Islet precursor cell (in vitro differentiated cells): Measurements from ENCODE around the gene DHRS7.

ENCODE experiments used
- DNase-seq: peaks from one replicate; pipeline ENCODE4 v3.0.0-alpha.2; 2018

Gene DHRS7, protein sequence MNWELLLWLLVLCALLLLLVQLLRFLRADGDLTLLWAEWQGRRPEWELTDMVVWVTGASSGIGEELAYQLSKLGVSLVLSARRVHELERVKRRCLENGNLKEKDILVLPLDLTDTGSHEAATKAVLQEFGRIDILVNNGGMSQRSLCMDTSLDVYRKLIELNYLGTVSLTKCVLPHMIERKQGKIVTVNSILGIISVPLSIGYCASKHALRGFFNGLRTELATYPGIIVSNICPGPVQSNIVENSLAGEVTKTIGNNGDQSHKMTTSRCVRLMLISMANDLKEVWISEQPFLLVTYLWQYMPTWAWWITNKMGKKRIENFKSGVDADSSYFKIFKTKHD

DNA sequence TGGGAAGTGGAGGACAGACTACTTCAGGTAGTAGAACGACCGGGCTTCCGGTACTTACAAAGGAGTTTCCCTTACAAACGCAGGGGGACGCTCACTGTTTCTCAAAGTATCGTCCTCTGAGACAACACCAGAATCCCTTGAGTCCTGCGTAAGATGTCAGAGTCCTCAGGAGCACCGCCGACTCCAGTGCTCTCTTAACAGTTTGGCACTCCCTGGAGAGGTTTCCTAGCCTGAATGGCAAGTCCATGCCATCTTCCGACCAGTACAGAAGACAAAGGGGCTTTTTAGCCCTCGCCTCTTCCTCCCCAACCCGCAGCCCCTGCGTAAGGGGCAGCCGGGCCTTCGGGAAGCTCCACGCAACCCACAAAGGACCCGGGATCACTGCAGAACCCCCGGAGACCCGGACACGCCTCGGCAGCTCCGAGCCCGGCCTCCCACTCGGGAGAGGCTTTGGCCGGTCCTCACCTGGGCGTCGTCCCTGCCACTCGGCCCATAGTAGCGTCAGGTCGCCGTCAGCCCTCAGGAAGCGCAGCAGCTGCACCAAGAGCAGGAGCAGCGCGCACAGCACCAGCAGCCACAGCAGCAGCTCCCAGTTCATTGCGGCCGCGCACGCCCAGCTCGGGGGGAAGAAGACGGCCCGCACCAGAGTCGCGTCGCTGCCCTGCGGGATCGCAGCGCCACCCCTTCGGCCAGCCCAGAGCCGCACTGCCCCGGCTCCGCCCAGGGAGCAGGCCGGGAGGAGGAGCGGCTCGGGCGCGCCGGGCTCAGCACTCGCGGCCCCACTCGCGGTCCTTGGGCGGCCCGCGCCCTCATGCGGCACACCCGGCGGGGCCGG lies at the start of gene DHRS7:
TSS of gene DHRS7 (minus strand) at position 687 of the 835 bp plus-strand sequence. CDS start at position 598, 89 bp downstream.
- DNase-seq: peak; percentile 95

DNA sequence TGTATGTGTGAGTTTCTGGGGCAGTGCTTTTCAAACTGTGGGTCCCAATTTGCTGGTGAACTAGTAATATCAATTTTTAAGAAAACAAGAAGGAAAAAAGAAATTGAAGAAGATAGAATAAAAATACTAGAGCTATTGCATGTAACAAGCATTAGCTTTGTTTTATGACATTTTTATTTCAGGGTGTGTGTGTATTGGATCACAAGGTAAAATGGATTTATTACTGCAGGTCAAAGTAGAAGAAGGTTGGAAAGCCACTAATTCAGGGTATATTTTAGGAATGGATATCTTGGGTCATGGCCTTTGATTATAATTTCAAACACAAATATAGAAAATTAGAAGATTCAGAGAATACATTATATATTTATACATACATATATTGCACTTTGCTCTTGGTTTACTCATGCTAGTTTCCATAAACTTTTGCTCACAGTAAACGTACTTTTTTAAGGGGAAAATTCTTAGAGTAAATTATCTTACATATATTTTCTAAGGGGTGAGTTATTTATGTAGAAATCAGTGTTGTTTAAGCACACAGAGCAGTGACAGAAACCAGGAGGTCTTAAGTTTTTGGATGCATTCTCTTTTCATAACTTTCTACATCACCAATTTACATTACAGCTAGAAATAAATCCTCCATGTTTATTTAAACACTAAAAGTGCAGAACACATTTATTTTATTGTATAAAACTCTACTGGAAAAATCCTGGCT lies 49.4 kb upstream of the DHRS7 start:
- no peak for DNase-seq

DNA sequence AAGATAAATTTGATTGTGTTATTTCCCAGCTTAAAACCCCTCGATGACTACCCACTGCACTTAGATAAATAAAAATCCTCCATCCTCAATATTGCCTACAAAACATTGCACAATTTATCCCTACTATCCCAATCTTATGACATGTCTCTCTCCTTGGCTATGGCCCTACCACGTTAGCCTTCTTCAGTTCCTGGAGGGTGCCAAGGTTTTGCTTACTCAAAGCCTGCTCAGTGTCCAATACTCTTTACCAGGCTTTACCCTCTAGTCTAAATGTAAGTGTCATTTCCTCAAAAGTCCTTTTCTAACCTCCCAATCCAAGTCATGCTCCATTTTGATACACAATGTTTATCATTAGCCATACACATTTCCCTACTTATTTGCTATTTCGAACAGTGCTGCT lies 48.8 kb upstream of the DHRS7 start:
- DNase-seq: no peak

DNA sequence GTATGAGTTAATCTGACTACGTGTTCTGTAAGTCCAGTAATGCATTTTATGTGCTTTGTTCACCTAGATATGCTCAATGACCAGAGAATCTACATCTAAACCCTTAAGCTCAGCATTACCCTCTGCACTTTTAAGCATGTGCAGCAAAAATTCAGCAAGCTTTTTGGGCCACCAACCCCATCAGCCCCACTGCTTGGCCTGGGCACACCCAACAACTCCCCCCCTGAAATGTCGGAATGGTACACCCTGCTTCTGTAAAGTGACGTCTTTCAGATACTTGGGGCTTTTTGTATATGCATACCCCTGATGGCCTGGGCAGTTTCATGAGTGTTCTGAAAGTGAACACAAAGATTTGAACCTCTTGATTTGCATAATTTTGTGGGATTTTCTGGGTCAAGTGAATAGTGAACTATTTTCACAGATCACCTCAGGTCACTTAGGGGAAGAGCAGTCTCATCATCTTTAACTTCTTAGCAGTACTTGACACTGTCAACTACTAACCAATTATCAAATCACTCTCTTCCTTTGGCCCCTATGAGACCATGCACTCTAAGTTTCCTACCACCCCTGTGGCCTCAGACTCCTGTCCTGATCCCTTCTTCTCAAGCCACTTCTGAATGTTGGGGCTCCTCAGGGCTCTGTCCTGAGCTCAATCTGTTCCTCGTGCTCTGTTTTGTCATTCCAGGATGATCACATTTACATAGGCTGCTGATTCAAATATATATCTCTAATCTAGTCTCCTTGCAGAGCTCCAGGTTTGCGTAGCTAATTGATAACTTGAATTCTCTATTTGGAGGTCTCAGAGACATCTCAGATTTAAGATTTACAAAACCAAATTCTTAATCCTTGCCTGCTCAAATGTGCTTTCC lies 47.5 kb upstream of the DHRS7 start:
- no peak for DNase-seq

DNA sequence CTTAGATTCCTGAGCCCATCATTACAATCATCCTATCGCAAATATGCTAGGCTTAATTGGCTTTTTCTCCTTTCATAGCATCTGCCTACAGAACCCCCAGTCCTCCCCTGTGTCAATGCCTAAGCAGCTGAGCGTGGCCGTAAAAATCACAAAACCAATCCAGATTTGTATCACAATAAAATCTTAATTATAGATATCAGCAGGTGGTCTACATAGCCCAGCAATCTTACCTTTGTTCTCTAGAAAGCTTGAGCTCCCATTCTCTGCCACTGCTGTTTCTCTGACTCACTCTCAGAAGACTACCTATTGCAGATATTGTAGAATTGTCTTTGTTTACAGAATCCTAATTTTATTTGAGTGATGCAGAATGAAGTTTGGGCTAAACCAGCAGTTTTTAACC lies 46.0 kb upstream of the DHRS7 start:
- DNase-seq: no peak

DNA sequence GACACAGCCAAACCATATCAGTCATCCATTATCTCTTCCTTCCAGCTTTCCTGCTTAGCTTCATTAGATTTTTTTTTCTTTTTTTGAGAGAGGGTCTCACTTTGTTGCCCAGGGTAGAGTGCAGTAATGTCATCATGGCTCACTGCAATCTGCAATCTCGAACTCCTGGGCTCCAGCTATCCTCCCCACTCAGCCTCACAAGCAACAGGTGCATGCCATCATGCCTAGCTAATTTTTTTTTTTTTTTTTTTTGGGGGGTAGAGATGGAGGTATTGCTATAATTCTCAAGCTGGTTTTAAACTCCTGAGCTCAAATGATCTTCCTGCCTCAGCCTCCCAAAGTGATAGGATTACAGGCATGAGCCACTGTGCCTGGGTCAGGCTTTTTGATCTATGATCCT lies 45.5 kb upstream of the DHRS7 start:
- DNase-seq: no peak

DNA sequence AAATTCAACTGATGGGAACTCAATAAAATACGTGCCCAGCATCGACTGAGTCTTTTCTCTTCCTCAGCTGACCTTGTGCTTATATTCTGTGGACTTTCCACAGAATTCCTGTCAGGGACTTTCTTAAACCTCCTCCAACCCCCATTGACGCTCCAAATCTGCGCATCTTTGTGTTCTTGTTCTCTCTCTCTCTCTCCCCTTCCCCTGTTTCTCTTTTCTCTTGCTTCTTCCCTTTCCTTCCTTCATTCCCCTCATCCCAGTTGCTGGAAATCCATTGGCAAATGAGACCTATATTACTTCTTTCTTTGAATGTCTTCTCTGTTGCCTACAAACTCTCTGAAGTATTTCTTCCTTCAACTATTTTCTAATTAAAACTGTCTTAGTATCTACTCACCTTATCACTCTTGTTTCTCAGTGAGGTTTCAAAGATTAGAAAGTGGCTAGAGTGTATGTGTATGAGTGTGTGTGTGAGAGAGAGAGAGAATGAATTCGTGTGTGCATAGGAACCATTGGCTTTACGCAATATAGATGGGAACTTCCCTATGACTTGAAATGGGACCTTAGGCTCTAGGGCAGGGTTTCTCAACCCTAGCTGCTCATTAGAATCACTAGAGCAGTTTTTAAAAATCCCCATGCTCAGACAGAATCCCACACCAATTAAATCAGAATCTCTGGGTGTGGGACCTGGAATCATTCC lies 41.8 kb upstream of the DHRS7 start:
- no peak for DNase-seq

DNA sequence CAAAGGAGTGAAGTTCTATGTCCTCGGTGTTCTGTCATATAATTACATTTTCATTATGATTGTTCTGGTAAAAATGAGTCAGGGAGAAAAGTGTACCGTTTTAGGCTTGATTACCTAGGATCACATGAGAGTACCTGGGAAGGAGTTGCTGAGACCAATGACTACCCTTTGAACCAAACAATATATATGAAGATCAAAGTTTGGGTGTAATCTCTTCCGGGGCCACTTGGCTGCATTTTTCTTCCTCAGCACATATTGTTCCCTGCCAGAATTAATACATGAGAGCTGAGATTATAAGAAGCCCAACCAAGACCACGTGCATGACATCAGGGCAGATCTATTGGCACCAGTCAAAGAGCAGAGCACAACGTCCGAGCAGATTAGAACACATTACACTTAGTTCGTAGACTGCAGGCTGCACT lies 41.1 kb upstream of the DHRS7 start:
- no peak for DNase-seq

DNA sequence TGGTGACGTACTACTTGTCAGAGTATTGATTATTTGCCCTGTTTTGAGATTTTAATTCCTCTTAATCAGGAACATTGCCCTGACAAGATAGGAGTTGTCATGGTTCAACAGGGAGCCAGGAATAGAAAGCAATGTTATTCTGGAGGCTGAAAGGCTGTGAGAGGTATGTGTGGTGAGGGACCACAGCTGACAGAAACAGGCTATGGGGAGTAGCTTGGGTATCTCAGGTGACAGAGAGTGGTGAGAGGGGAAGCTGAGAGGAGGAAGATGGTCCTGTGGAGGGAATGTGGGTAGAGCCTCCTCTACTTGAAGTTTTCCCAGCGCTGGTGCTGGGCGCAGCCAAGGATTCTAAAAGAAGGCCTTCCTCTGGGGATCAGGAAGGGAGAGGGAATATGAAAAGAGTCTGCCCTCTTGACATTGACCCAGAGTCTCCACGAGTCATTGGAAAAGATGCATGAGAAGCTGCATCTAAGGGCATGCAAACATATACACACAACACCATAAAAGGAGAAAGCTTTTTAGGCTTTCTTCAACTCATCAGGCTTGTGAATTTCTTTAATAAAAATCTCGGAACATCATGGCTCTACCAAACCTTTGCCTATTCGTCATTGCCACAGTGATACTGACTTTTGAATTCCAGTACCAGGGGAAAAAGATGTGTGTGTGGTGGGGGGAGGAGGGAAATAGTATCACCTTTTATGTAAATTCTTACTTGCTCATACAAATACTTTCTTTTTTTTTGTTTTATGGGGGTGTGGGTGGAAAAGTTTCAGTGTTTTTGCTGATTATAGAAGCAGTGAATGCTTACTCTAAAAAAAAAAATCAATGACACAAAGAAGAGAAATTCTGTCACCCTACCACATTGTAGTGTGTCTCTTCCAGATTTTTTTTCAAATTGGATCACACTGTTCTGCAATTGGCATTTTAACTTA lies 39.9 kb upstream of the DHRS7 start:
- no peak for DNase-seq

DNA sequence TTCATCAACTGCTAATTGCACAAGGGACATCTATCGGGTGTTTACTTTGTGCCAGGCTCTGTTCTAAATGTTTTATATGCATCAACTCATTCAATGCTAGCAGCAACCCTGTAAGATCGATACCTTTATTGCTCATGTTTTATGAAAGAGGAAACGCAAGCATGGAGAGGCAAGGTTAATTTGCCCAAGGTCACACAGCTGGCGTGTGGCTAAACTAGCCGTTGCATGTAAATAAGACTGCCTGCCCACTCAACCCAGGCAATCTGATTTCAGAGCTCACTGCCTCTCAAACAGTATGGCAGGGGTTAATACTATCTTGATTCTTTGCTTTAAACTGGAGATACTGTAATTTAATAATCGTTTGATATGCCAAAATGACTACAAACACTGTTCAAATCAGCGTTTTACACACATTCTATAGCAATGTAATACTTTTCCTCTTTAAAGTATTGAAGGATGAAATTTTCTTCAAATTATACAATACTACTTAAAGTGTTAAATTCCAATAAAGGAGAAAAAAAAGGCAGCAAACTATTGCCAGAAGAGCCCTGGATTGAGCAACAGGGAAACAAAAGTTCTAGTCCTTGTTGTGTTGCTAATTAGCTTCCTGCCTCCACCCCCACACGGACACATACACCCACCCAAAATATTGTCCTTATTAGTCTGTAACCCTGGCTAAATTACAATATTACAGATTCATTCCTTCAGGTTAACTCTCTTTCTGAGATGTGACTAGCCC lies 39.1 kb upstream of the DHRS7 start:
- no peak for DNase-seq

DNA sequence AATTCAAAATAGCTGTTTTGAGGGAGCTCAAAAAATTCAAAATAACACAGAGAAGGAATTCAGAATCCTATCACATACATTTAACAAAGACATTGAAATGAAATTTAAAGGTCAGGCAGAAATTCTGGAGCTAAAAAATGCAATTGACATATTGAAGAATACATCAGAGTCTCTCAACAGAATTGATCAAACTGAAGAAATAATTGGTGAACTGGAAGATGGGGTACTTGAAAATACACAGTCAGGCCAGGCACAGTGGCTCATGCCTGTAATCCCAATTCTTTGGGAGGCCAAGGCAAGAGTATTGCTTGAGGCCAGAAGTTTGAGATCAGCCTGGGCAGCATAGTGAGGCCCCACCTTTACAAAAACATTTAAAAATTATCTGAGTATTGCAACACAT lies 34.1 kb upstream of the DHRS7 start:
- no peak for DNase-seq

DNA sequence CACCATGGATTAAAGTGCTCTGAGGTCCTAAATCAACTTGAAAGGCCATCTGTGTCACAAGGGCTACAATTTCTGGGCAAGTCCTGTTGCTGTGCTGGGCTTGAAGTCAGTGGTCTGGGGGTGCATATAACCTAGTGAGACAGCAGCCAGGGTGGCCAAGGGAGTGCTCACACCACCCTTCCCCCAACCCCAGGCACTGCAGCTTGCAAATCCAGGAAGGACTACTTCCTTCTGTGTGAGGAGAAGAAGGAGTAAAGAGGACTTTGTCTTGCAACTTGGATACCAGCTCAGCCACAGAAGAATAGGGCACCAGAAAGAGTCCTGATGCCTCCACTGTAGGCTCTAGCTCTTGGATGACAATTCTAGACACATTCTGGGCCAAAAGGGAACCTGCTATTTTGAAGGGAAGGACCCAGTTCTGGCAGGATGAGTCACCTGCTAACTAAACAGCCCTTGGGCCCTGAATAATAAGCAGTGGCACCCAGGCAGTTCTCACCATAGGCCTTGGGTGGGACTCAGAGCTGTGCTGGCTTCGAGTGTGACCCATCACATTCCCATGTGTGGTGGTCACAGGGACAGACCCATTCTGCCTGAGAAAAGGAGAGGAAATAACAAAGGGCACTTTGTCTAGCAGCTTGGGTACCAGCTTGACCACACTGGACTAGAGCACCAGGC lies 32.6 kb upstream of the DHRS7 start:
- DNase-seq: peak; percentile 73

DNA sequence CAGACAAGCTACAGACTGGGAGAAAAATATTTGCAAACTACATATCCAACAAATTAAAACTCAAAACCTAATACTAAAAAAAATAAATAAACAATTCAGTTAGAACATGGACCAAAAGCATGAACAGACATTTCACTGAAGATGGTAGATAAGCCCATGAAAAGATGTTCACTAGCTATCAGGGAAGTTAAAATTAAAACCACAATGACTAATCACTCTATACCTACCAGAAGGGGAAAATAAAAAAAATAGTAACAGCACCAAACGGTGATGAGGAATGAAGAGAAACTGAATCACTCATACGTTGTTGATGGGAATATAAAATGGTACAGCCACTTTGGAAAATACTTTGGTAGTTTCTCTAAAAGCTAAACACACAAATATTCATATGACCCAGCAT lies 31.1 kb upstream of the DHRS7 start:
- no peak for DNase-seq

DNA sequence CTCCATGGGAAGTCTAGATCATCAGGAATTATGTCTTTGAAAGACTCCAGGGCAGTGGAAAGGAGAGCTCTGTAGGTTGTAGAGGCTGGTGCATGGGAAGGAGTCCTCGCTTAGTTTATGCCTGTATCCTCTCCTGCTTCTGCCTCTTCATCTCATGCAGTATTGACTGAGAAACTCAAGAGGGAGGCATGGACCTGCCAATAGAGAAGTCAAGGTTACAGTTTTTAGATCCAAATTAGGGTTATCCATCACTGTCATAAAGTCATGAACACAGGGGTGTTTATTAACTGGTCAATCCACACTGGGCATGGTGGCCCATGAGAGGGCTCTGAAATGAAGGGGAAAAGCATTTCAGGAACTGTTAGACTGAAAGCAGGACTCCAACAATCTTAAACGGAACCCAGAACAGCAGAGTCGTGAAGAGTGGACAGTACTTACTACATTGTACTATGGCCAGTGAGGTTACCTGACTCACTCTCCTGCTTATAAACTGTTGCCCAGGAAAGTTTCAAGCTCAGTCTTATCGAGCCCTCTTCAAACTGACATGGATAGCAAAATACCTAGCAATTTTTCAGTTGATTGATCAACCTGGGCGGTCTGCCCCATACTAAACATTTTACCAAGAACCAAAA lies 30.1 kb upstream of the DHRS7 start:
- DNase-seq: no peak

DNA sequence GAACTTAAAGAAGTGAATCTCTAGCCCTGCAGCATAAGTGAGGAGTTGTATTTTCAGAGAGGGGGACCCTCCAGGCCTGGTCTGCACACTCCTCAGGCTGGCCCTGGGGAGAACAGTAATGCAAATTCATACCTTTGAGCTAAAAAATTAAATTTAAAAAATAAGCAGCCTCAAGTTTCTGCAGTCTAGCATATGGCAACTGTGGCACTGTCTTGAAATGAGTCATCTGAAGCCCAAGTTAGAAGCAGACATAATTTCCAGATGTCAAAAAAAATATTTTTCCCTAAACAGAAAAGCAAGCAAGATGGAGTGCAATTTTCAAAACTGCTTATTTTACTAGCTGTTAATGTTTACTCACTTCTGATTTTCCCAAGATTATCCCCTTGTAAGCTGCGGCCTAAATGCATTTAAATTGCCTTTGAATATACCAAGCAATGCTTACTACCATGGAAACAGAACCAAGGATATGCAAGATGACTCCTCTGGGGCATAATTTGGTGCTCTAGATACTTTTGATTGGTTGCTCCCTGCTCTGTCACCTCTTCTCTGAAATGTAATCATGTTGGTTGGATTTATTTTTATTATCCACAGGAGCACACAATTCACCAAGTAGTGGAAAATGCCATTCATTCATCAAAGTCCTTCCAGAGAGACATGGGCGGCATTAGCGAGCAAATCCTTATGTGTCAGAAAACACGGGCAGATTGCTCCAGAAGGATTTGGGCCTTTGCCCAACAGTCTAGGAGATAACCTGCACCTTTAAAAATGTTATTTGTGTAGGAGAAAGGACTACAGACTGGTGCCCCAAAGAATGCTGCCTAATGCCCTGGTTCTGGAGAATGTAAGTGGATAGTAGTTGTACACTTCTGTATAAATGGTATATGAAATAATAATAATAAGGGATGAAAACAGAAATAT lies 25.0 kb upstream of the DHRS7 start:
- no peak for DNase-seq

DNA sequence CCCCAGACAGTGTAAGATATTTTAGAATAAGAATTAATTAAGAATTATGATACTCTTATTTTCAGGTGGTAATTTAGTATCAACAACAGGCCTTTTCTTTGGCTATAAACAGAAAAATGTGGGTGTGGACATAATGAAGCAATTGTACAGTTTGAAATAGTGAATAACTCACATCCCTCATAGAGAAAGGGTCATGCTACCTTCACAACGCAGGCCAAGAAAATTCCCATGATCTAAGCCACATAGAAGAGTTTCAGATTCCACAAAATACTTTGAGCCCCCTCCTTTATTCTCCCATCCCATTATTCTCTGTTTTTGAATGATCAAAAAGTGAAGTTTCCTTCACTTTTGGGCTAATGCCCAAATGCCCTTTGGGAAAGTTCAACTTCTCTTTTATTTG lies 23.5 kb upstream of the DHRS7 start:
- no peak for DNase-seq

DNA sequence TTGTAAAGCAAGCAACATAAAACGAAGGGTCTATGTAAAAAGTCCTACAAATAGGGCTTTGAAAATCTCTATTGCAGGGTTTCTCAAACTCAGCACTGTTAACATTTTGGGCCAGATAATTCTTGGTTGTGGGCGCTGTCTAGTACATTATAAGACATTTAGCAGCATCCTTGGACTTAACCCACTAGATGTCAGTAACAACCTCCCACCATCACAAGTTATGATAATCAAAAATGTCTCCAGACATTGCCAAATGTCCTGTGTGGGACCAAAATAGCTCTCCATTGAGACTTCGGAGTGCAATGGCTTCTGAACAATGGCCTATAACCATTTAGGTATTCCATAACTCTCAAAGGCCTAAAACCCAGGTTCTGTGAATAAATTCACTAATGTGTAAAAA lies 22.9 kb upstream of the DHRS7 start:
- no peak for DNase-seq
